Cardiac muscle cell (in vitro differentiated cells and primary cell): Measurements from ENCODE around the gene TAOK3. TPM values are rescaled to one million over a fixed set of nuclear protein-coding genes. Genes with fewer than 3 reads are reported as not detected.
"Not testable (repeated sequence)": the region's sequence is repeated elsewhere in the genome, so short reads cannot be mapped to it uniquely, and the experiment has no call there.

ENCODE experiments used
- DNase-seq, 2 donors: peaks; one replicate each; pipeline versions ENCODE4 v3.0.0 to v3.0.0-alpha.2; 2010 to 2017; ENCODE audit warnings: low read depth in 1 of 2, low spot score in 1 of 2
- H3K27ac ChIP-seq: fragments of 200-600 bp; sonication (generic); 2 replicates; pipeline ENCODE4 v1.5.1; 2016
- H3K27me3 ChIP-seq: fragments of 200-600 bp; sonication (generic); 2 replicates; pipeline ENCODE4 v1.6.0; 2016; ENCODE audit warnings: control low read depth
- H3K36me3 ChIP-seq: fragments of 200-600 bp; sonication (generic); 2 replicates; pipeline ENCODE4 v1.5.1; 2016; ENCODE audit warnings: control low read depth
- H3K4me1 ChIP-seq: fragments of 200-600 bp; sonication (generic); 2 replicates; pipeline ENCODE4 v1.8.1; 2017; ENCODE audit warnings: low read depth, mild to moderate bottlenecking, mixed run types
- H3K4me3 ChIP-seq: fragments of 200-600 bp; sonication (generic); 2 replicates; pipeline ENCODE4 v1.5.1; 2016; ENCODE audit warnings: mild to moderate bottlenecking
- H3K9me3 ChIP-seq: fragments of 200-600 bp; sonication (generic); 2 replicates; pipeline ENCODE4 v1.5.1; 2017; ENCODE audit warnings: low read depth, mild to moderate bottlenecking, control low read depth
- polyA plus RNA-seq: library from polyadenylated mRNA; unstranded; fragments of >200 nt; fragmentation: Nextera tagmentation; extraction: Ambion mirVana; gene quantifications from 2 replicates; pipeline ENCODE4 v1.2.1, GENCODE V29; 2016
- total RNA-seq: library from RNA; depleted of rRNA; stranded (reverse); fragments of >200 nt; gene quantifications from 2 replicates; pipeline ENCODE4 v1.2.3, GENCODE V29; 2016
- TF ChIP-seq, protein P1 (sequence below): IDR thresholded peaks from 2 replicates; pipeline ENCODE4 v1.5.1; 2012; ENCODE audit warnings: low read depth, mild to moderate bottlenecking, low read length

TAOK3 gene
- total and polyA plus RNA-seq, 2 experiments from 2014 or later: 10.5 to 13.9 TPM

GRCh38 chr12:118135788-118136558 lies 236.7 kb downstream of the TAOK3 start, which contains the start of gene PEBP1:
TSS of gene PEBP1 (plus strand) at chr12:118136124. CDS start at chr12:118136210, 86 bp downstream.
- H3K4me3 ChIP-seq: peak within 1 kb of the TSS; percentile 50
- DNase-seq: peak; percentile 92 to 95
- no peaks in the 10 kb centered on the region for H3K27me3 ChIP-seq
- H3K36me3 ChIP-seq: peaks cover 18% of the 10 kb centered on the region
- H3K27ac ChIP-seq: peak within 1 kb of the TSS; percentile 60
- no peaks in the 10 kb centered on the region for H3K4me1 ChIP-seq
- no peaks in the 10 kb centered on the region for H3K9me3 ChIP-seq
- TF ChIP-seq, protein P1, sequence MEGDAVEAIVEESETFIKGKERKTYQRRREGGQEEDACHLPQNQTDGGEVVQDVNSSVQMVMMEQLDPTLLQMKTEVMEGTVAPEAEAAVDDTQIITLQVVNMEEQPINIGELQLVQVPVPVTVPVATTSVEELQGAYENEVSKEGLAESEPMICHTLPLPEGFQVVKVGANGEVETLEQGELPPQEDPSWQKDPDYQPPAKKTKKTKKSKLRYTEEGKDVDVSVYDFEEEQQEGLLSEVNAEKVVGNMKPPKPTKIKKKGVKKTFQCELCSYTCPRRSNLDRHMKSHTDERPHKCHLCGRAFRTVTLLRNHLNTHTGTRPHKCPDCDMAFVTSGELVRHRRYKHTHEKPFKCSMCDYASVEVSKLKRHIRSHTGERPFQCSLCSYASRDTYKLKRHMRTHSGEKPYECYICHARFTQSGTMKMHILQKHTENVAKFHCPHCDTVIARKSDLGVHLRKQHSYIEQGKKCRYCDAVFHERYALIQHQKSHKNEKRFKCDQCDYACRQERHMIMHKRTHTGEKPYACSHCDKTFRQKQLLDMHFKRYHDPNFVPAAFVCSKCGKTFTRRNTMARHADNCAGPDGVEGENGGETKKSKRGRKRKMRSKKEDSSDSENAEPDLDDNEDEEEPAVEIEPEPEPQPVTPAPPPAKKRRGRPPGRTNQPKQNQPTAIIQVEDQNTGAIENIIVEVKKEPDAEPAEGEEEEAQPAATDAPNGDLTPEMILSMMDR: no peak

DNA sequence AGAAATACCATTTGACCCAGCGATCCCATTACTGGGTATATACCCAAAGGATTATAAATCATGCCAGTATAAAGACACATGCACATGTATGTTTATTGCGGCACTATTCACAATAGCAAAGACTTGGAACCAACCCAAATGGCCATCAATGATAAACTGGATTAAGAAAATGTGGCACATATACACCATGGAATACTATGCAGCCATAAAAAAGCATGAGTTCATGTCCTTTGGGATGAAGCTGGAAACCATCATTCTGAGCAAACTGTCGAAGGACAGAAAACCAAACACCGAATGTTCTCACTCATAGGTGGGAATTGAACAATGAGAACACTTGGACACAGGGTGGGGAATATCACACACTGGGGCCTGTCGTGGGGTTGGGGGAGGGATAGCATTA lies 243.3 kb downstream of the TAOK3 start:
- H3K27ac ChIP-seq, DNase-seq, H3K4me1 ChIP-seq, H3K9me3 ChIP-seq, H3K27me3 ChIP-seq, H3K4me3 ChIP-seq, H3K36me3 ChIP-seq: not testable (repeated sequence)

DNA sequence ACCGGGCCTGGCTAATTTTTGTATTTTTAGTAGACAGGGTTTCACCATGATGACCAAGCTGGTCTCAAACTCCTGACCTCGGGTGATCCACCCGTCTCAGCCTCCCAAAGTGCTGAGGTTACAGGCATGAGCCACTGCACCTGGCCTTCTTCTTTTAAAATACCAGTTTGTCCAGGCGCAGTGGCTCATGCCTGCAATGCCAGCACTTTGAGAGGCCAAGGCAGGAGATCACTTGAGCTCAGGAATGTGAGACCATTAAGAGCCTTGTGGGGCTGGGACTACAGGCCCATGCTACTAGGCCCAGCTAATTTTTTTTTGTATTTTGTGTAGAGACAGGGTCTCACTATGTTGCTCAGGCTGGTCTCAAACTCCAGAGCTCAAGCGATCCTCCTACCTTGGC lies 244.8 kb downstream of the TAOK3 start:
- no peaks in the 10 kb centered on the region for H3K27me3 ChIP-seq
- TF ChIP-seq, protein P1: no peak
- H3K4me3 ChIP-seq: no peak overlapping the region
- no peaks in the 10 kb centered on the region for H3K9me3 ChIP-seq
- H3K4me1 ChIP-seq: no peaks in the 10 kb centered on the region
- no peak for DNase-seq
- no peaks in the 10 kb centered on the region for H3K36me3 ChIP-seq
- H3K27ac ChIP-seq: no peak overlapping the region

- Histone ChIP-seq H3K4me3 (no peak overlapping the region), H3K27me3 (no peaks in the 10 kb centered on the region), H3K9me3 (no peaks in the 10 kb centered on the region), H3K36me3 (no peaks in the 10 kb centered on the region), H3K4me1 (peaks cover under 1% of the 10 kb centered on the region), H3K27ac (no peak overlapping the region)
- TF ChIP-seq, protein P1: no peak
- DNase-seq: no peak
These were observed 246.5 kb downstream of the TAOK3 start for GRCh38 chr12:118126119-118126757.

- Histone ChIP-seq H3K4me3 (no peak overlapping the region), H3K27me3 (no peaks in the 10 kb centered on the region), H3K36me3 (no peaks in the 10 kb centered on the region), H3K4me1 (peaks cover 4% of the 10 kb centered on the region), H3K27ac (no peak overlapping the region), H3K9me3 (no peaks in the 10 kb centered on the region)
- DNase-seq: no peak
- TF ChIP-seq, protein P1: no peak
These were observed 247.0 kb downstream of the TAOK3 start for GRCh38 chr12:118125743-118126118.

GRCh38 chr12:118124333-118124874 lies 248.3 kb downstream of the TAOK3 start:
- Histone ChIP-seq H3K9me3 (no peaks in the 10 kb centered on the region), H3K27ac (no peak overlapping the region), H3K4me1 (peaks cover 4% of the 10 kb centered on the region), H3K4me3 (no peak overlapping the region), H3K27me3 (no peaks in the 10 kb centered on the region), H3K36me3 (no peaks in the 10 kb centered on the region)
- no peak for DNase-seq
- TF ChIP-seq, protein P1: no peak
